HL-60/S4 (cell line): Measurements from ENCODE around the gene PTOV1.

Experiments used
- in situ Hi-C: fragments of 300-500 bp; cut with MboI; formaldehyde crosslinking; loops from 2 replicates; pipeline ENCODE4 v1.14.3; 2022; ENCODE audit warnings: low sequenced_read_pairs

PTOV1 gene

GRCh38 chr19:49850487-49851342 lies at the start of gene PTOV1:
Gene PTOV1 (plus strand): TSS chr19:49851159.
- in situ Hi-C loops, result no loop called here

GRCh38 chr19:49801401-49801888 lies 49.5 kb upstream of the PTOV1 start:
- in situ Hi-C loops, result no loop called here

DNA sequence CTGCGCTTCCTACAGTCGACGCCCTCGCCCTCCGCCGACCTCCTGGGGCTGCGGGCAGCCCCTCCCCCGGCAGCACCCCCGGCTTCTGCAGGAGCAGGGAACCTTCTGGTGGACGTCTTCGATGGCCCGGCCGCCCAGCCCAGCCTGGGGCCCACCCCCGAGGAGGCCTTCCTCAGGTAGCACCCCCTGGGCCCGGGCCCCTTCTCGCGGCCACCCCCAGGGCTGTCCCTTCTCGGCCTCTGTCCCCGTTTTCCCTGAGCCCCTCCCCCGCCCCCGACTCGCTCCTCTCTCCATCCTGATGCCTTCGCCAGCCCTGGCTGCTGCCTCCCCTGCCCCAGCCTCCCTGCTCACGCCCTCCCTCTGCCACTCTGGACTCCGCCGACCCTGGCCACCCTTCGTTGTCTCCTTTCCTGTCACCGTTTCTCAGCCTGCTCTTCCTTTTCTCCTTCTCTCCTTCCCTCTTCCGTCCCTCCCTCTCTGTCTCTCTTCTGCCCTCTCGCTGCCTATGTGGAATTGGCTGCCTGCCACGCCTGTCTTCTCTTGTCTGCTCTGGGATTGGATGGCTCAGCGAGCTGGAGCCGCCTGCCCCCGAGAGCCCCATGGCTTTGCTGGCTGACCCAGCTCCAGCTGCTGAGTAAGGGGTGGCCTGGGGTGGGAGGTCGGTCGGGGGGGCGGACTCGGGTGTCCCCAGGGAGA lies 48.8 kb upstream of the PTOV1 start:
- in situ Hi-C loops, result no loop called here

- in situ Hi-C loops, result no loop called here
Observed at GRCh38 chr19:49802836-49803528, 48.0 kb upstream of the PTOV1 start.

GRCh38 chr19:49803529-49803856 lies 47.5 kb upstream of the PTOV1 start:
- in situ Hi-C loops, result no loop called here

GRCh38 chr19:49805822-49806619 lies 44.9 kb upstream of the PTOV1 start:
- in situ Hi-C loops, result no loop called here

GRCh38 chr19:49806620-49806959 lies 44.4 kb upstream of the PTOV1 start:
- in situ Hi-C loops, result no loop called here

GRCh38 chr19:49807058-49807903 lies 43.7 kb upstream of the PTOV1 start:
- in situ Hi-C loops, result no loop called here

GRCh38 chr19:49807904-49808675 lies 42.9 kb upstream of the PTOV1 start:
- in situ Hi-C loops, result no loop called here

DNA sequence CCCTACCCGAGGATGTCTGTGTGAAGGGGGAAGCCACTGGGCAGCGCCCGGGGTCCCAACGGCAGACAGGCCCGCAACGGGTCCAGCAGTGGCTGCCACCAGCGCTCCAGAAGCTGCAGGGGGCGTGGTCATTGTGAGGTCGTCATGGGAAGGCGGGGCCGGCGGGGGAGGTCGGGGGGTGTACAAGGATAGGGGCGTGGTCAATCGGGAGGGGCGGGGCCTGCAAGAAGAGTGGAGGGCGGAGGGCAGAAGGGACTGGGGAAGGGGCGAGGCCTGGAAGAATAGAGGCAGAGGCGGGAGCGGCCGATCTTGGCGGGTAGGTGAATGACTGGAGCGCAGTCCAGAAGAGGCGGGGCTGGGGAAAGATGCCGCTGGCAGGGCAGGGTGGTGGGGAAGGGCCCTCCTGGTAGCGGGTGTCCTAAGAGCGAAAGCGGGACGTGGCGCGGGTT lies 42.2 kb upstream of the PTOV1 start:
- in situ Hi-C loops, result no loop called here

DNA sequence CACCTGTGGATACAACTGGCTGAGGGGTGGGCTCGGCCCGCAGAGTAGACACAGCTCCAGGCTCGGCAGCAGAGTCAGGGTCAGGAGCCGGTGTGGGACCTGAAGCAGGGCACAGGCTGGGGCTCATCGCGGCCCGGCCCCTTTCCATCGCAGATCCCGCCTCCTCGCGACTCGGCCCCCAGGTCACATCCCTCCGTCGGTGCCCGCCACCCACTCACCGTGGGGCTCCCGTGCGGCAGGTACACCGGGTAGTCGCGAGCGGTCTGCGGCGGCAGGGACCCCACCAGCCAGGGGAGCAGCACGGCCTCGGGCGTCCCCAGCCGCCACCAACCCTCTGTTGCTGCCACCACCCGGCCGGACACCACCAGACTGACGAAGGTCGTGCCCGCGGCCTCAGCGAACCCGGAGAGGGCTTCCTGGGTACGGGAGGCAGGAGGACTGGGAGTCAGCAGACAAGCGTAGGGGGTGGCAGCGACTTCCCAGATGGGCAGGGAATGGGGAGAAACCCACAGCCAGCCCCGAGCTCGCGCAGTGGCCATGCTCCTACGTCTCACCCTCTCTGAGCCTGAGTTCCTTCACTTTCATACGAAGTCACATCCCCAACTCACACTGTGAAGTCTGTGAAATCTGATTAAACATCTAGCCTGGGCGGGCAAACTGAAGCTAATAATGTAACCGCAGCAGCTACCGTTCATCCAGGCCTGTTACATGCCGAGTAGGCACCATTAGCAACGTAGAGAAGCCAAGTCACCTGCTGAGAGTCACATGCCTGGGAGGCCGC lies 41.6 kb upstream of the PTOV1 start:
- in situ Hi-C loops, result no loop called here

- in situ Hi-C loops, result no loop called here
Observed at GRCh38 chr19:49809941-49810389, 41.0 kb upstream of the PTOV1 start.

GRCh38 chr19:49811328-49811727 lies 39.6 kb upstream of the PTOV1 start:
- in situ Hi-C loops, result no loop called here

- in situ Hi-C loops, result no loop called here
Observed at GRCh38 chr19:49812452-49812996, 38.4 kb upstream of the PTOV1 start.

DNA sequence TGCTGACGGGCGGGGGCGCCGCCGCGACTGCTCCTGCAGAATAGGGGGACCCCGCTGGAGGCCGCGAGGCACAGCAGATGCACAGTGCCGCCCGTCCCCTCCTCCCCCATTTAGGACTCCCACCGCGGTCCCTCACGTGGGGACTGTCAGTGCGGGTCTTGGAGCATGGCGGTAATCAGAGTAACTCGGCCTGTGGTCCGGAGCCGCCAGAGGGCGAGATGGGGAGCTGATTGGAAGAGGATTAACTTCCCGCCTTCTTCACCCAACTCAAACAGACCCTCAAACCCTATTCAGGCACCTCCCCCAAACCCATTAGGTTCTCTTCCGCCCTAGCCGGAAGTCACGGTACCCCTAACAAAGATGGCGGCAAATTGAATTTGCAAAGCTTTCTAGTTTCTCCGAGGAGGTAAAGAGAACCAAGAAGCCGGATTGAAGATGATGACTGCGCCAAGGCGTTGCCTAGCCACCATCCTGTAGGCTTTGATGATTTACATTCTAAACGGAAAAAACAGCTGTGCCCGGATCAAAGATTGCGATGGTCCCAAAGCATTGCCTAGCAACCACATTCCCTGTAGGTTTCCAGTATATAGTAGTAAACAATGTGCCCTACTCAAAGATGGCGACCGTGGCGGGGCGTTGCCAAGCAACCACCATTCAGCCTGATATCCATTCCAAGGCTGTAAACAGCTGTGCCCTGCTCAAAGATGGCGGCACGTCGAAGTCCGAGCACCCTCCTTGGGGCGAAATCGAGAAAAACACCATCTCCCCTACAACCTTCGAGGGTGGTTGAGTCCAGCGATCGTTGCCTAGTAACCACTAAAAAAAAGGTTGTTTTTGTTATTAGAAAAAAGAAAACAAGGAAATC lies 37.7 kb upstream of the PTOV1 start, which contains the start of gene FUZ:
TSS of gene FUZ (minus strand) at position 296 of the 865 bp plus-strand sequence. CDS start at position 110, 186 bp downstream.
- in situ Hi-C loops, result no loop called here

DNA sequence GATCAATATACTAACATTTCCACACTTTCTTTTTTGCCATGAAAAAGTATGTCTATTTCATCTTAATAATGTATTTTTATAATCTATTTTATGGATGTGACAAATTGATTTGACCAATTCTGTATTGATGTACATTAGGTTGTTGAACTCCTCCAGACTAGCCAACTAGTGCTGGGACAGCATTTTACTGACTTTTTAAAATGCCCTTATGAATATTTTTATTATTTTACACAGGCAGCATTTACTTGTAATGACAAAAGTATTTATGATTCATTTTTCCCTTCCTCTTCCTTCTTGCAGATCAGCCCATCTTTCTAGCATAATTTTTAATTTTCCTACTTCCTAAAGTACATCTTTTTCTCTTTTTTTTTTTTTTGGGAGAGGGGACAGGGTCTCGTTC lies 36.9 kb upstream of the PTOV1 start:
- in situ Hi-C loops, result no loop called here

- in situ Hi-C loops, result no loop called here
Observed at GRCh38 chr19:49816590-49816989, 34.4 kb upstream of the PTOV1 start.
